ENCODE results near the gene POLR3F.

POLR3F gene, protein sequence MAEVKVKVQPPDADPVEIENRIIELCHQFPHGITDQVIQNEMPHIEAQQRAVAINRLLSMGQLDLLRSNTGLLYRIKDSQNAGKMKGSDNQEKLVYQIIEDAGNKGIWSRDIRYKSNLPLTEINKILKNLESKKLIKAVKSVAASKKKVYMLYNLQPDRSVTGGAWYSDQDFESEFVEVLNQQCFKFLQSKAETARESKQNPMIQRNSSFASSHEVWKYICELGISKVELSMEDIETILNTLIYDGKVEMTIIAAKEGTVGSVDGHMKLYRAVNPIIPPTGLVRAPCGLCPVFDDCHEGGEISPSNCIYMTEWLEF

DNA sequence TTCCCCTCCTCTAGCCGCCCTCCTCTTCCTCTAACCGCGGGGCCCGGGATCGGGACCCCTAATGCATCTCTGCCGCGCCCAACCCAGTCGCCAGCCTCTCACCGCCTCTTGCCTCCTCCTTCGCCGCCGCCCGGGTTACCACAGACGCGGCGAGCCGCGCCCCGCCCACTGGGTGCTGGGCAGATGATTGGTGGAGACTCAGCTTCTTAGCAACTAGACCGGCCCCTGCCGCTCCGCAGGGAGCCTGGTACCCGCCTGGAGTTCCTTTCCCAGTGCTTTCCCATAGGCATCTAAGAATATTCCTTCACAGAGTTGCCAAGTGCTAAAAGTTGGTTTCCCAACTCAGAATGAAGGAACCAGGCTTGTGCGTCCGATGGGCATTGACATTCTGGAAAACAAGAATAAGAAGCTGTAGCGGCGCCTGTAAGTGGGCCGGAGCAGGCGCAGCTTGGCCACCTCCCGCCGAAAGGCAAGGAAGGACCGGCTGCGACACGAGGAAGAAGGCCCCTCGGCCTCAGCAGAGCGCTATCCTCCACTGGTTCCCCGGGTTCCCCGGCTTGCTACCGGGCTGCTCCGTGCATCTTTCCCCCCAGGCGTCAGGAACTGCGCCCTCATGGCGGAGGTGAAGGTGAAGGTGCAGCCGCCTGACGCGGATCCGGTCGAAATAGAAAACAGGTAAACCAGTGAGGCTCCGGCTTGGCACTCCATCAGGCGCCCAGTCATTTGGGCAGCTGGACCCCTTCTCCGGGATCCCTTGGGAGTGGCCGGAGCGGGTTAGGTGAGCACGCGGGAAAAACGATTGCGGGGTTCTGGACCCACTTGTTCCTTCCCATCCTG lies at the start of gene POLR3F, which contains the start of gene DZANK1:
Gene POLR3F (plus strand): TSS at position 497 of the 837 bp plus-strand sequence. CDS start 117 bp downstream, at position 614.
Gene DZANK1 (minus strand): TSS at position 137 of the 837 bp plus-strand sequence. CDS start 1,672 bp downstream, outside the sequence.
- H3K4me3 ChIP-seq (ENCODE audit: low read depth, low read length), result peak within 1 kb of the TSS; percentile 100
- TF ChIP-seq, protein P1, sequence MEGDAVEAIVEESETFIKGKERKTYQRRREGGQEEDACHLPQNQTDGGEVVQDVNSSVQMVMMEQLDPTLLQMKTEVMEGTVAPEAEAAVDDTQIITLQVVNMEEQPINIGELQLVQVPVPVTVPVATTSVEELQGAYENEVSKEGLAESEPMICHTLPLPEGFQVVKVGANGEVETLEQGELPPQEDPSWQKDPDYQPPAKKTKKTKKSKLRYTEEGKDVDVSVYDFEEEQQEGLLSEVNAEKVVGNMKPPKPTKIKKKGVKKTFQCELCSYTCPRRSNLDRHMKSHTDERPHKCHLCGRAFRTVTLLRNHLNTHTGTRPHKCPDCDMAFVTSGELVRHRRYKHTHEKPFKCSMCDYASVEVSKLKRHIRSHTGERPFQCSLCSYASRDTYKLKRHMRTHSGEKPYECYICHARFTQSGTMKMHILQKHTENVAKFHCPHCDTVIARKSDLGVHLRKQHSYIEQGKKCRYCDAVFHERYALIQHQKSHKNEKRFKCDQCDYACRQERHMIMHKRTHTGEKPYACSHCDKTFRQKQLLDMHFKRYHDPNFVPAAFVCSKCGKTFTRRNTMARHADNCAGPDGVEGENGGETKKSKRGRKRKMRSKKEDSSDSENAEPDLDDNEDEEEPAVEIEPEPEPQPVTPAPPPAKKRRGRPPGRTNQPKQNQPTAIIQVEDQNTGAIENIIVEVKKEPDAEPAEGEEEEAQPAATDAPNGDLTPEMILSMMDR (IDR thresholded peaks at IDR 0.05; ENCODE audit: low read depth, low read length), result no peak

DNA sequence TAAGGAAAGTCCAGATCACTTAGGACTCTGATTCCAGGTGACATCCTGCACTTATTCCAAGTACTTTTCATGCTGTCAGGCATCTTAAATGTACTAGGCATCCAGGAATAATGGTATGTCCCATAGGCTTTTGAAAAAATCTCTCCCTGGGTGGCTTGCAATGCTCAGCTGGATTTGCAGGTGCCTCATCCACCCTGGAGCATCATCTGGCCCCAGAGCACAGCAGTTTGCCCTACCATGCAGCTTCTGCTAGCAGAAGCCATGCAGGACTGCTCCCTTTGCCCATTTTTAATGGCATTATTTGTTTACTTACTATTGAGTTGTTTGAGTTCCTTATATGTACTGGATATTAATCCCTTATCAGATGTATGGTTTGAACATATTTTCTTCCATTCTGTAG lies 45.6 kb upstream of the POLR3F start:
- H3K4me3 ChIP-seq (ENCODE audit: low read depth, low read length), result no peak overlapping the region
- TF ChIP-seq, protein P1 (IDR thresholded peaks at IDR 0.05; ENCODE audit: low read depth, low read length), result no peak

DNA sequence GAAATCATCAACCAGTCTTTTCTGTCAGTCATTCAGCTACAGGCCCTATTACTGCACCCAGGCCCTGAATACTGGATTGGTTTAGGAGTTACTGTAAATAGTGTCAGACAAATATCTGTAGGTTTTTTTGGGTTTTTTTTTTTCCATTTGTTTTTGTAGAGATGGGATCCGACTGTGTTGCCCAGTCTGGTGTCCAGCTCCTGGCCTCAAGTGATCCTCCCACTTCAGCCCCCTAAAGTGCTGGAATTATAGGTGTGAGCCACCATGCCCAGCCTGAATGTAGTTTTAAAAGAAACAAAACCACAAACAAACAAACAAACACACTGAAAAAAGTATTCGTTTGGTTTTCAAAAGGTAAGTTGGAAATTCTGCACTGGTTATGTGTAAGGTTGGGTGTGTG lies 40.0 kb upstream of the POLR3F start:
- H3K4me3 ChIP-seq (ENCODE audit: low read depth, low read length), result no peak overlapping the region
- TF ChIP-seq, protein P1 (IDR thresholded peaks at IDR 0.05; ENCODE audit: low read depth, low read length), result no peak

DNA sequence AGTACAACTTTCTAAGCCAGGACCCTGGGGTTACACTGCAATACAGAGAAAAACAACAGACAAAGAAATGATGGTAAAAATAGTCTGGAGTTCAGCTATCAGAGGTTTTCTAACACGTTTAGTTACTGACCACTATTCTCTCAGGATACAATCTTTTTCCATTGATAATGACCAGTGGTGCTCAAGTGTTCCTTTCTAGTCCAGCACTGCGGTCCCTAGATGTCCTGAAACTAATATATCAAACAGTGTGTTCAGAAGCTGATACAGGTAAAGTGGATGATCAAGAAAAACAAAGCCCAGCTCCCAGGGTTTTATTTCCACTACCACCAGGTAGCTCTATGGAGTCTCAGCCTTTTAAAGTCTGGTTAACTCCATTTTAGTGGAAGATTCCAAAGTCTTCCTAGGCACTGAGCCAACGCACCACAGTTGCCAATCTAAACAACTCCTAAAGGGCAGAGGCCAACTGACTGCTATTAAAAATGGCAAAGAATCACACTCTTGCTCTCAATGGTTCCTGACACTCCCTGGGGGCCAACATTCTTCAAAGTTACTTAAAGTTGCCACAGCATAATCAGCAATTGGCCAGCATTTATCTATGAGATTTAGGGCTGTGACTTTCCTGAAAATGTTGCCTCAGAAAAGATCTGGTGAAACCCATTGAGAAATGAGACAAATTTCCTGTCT lies 38.6 kb upstream of the POLR3F start:
- TF ChIP-seq, protein P1 (IDR thresholded peaks at IDR 0.05; ENCODE audit: low read depth, low read length), result no peak
- H3K4me3 ChIP-seq (ENCODE audit: low read depth, low read length), result no peak overlapping the region

DNA sequence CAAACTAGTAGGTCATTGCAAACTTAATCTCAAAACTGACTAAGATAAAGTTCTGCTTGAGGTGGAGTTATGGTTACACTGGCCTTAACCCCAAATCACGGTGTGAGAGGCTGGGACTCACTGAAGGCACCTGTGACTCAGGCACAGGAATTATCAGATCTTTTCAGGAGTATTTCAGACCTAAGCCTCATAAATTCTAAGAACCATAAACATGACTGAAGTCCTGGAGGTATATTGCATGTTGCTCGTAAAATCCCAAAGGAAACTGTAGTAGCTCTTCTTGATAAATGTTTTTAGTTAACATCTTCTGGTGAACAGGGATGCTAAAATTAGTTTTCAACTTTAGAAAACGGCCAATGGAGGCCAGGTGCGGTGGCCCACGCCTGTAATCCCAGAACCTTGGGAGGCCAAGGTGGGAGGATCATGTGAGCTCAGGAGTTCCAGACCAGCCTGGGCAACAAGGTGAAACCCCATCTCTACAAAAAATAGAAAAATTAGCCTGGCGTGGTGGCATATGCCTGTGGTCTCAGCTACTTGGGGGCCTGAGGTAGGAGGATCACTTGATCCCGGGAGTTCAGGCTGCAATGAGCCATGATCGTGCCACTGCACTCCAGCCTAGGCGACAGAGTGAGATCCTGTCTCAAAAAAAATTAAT lies 36.9 kb upstream of the POLR3F start:
- no peak overlapping the region for H3K4me3 ChIP-seq (ENCODE audit: low read depth, low read length)

DNA sequence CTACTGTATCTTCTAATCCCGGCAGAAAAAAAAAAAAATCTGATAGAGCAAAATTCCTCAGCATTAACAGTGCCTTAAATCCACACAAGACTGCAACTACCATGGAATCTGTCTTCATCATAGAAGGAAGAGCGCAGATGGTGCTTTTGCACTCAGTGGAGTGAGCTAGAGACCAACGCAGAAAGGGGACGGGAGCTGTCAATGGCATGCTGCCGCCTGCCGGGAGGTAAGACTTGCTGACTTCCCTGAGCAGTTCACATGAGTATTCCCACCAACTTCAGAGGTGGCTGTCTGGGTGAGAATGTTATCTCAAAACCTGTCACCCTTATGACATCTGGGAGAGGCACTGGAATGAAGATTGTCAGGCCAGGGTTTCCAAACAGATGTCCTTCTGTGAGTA lies 36.0 kb upstream of the POLR3F start:
- H3K4me3 ChIP-seq (ENCODE audit: low read depth, low read length), result no peak overlapping the region
- TF ChIP-seq, protein P1 (IDR thresholded peaks at IDR 0.05; ENCODE audit: low read depth, low read length), result no peak

More for the DNA sequence above, 36.9 kb upstream of the POLR3F start:
- TF ChIP-seq, protein P1 (IDR thresholded peaks at IDR 0.05; ENCODE audit: low read depth, low read length), result no peak
